Stimulated activated naive CD8-positive, alpha-beta T cell treated with anti-CD3 and anti-CD28 coated beads, Interleukin-15, Interleukin-2, amounts not matched to agents 100 ng/mL and 50 ng/mL, for 24 hours (primary cell): ENCODE results near the gene RLN3.
A peak's percentile ranks its signal among the peaks of the same experiment; 100 is the strongest.
"Not testable (repeated sequence)": the region's sequence is repeated elsewhere in the genome, so short reads cannot be mapped to it uniquely, and the experiment has no call there.

Experiments
- H3K27ac Mint-ChIP-seq: one replicate; pipeline ENCODE4 v1.8.0; 2021; ENCODE audit warnings: mild to moderate bottlenecking, mixed read lengths
- H3K27me3 Mint-ChIP-seq: one replicate; pipeline ENCODE4 v1.8.0; 2021; ENCODE audit warnings: mixed read lengths
- H3K36me3 Mint-ChIP-seq: one replicate; pipeline ENCODE4 v1.8.0; 2021; ENCODE audit warnings: low read depth, mixed read lengths
- H3K4me1 Mint-ChIP-seq: one replicate; pipeline ENCODE4 v1.8.0; 2021; ENCODE audit warnings: low read depth, mixed read lengths
- H3K4me3 Mint-ChIP-seq: one replicate; pipeline ENCODE4 v1.8.0; 2021; ENCODE audit warnings: mild to moderate bottlenecking, mixed read lengths
- H3K9me3 Mint-ChIP-seq: one replicate; pipeline ENCODE4 v1.8.0; 2021; ENCODE audit warnings: mixed read lengths

Gene RLN3

DNA sequence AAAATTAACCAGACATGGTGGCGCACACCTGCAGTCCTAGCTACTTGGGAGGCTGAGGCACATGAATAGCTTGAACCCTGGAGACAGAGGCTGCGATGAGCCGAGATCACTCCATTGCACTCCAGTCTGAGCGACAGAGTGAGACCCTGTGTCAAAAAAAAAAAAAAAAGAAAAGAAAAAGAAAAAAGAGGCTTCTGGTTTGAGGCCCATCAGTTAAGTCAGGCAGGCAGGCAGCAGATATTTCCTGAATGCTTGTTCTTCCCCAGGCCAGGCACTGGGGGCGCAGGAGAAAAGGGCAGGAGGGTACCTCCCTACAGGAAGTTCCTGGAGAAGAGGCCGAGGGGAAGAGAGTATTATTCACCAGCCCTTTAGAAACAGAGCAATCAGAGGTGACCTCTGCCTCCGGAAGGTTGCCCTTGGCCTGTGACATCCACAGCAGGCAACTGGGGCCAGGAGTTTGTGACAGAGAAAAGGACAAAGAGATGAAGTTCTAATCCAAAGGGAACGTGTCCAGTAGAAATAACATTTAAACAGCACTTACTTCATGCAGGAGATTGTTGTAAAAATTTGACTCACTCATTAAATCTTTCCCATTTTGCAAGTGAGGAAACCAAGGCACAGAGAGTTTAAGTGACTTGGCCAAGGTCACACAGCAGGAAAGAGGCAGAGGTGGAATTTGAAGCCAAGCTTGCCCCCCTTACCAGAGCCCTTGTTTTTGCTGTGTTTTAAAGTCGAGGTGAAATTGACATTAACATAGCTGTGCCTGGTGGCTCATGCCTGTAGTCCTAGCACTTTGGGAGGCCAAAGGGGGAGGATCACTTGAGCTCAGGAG lies 4.3 kb upstream of the RLN3 start:
- peak overlapping the region; percentile 34 for H3K27ac Mint-ChIP-seq
- H3K27me3 Mint-ChIP-seq = no peaks in the 10 kb centered on the region
- no peak overlapping the region for H3K4me3 Mint-ChIP-seq
- no peaks in the 10 kb centered on the region for H3K36me3 Mint-ChIP-seq
- no peaks in the 10 kb centered on the region for H3K9me3 Mint-ChIP-seq
- peaks cover 13% of the 10 kb centered on the region for H3K4me1 Mint-ChIP-seq

DNA sequence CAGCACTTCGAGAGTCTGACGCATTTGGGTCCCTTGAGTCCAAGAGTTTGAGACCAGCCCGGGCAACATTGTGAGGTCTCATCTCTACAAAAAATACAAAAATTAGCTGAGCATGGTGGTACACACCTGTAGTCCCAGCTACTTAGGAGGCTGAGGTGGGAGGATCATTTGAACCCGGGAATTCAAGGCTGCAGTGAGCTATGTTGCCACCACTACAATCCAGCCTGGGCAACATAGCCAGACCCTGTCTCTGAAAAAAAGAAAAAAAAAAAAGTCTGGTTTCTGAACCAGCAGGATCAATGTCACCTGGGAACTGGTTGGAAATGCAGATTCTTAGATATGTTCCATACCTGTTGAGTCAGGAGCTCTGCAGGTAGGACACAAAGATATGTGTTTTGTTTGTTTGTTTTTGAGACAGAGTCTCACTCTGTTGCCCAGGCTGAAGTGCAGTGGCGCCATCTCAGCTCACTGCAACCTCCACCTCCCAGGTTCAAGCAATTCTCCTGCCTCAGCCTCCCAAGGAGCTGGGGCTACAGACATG lies 1.2 kb upstream of the RLN3 start:
- not testable (repeated sequence) for H3K9me3 Mint-ChIP-seq, H3K27me3 Mint-ChIP-seq, H3K36me3 Mint-ChIP-seq, H3K27ac Mint-ChIP-seq, H3K4me3 Mint-ChIP-seq
- H3K4me1 Mint-ChIP-seq = peaks cover 16% of the 10 kb centered on the region

DNA sequence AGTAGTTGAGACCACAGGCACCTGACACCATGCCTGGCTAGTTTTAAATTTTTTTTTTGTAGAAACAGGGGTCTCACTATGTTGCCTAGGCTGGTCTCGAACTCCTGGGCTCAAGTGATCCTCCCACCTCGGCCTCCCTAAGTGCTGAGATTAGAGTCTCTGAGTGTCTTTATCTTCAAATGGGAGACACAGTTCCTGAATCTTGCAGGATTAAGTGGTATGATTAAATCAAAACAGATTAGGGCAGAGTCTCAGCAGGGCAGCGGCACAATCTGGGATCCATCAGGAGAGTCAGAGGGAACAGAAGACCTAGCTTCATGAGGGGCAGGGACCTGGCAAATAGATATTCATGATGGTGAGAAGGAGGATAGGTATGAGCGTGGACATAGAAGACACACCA lies 953 bp downstream of the RLN3 start:
- Mint-ChIP-seq H3K27me3 (no peaks in the 10 kb centered on the region), H3K4me3 (no peak overlapping the region), H3K4me1 (peaks cover 17% of the 10 kb centered on the region), H3K9me3 (no peaks in the 10 kb centered on the region), H3K36me3 (peaks cover 5% of the 10 kb centered on the region), H3K27ac (no peak overlapping the region)

DNA sequence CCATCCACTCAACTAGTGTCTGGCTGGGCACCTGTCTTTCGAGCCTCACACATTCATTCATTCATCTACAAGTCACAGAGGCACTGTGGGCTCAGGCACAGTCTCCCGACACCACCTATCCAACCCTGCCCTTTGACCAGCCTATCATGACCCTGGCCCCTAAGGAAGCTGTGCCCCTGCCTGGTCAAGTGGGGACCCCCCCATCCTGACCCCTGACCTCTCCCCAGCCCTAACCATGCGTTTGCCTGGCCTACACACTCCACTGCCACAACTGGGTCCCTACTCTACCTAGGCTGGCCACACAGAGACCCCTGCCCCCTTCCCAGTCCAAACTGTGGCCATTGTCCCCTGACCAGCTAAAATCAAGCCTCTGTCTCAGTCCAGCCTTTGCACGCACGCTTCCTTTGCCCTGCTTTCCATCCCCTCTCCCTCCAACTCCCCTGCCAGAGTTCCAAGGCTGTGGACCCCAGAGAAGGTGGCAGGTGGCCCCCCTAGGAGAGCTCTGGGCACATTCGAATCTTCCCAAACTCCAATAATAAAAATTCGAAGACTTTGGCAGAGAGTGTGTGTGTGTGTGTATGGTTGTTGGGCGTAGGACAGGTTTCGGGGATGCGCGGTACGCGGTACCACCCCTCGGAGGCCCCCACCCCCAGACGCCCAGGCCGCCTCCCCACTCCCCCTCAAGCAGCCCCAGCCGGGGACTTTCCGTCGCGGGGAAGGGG lies 3.2 kb downstream of the RLN3 start:
- H3K27me3 Mint-ChIP-seq = no peaks in the 10 kb centered on the region
- H3K4me3 Mint-ChIP-seq = peak overlapping the region; percentile 88
- peaks cover 12% of the 10 kb centered on the region for H3K36me3 Mint-ChIP-seq
- H3K4me1 Mint-ChIP-seq = peaks cover 21% of the 10 kb centered on the region
- H3K27ac Mint-ChIP-seq = peak overlapping the region; percentile 90
- no peaks in the 10 kb centered on the region for H3K9me3 Mint-ChIP-seq

DNA sequence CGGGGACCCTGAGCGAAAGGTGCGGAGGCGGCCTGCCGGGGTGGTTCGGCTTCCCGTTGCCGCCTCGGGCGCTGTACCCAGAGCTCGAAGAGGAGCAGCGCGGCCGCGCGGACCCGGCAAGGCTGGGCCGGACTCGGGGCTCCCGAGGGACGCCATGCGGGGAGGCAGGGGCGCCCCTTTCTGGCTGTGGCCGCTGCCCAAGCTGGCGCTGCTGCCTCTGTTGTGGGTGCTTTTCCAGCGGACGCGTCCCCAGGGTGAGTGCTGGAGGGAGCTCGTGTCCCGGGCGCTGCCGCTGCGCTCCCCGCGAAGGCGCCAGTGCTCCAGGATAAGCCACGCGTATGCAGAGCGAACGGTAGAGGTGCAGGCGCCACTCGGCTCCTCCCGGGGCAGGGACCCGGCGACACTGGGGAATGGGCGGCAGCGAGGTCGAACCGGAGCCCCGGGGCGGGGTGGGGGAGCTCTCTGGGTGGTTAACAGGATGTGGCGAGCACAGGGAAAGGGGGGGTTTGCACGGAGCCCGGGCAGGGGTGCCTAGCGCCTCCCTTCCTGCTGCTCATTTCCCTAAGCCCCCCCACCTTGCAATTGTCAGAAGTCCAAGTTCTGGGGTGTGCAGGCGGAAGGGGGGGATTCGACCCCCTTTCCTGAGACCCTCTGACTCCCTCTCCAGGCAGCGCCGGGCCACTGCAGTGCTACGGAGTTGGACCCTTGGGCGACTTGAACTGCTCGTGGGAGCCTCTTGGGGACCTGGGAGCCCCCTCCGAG lies 4.0 kb downstream of the RLN3 start, which contains the start of gene IL27RA:
Gene IL27RA (plus strand): TSS at position 44 of the 762 bp plus-strand sequence. CDS start 111 bp downstream, at position 155.
- Mint-ChIP-seq H3K4me1 (peaks cover 22% of the 10 kb centered on the region), H3K36me3 (peaks cover 16% of the 10 kb centered on the region)

DNA sequence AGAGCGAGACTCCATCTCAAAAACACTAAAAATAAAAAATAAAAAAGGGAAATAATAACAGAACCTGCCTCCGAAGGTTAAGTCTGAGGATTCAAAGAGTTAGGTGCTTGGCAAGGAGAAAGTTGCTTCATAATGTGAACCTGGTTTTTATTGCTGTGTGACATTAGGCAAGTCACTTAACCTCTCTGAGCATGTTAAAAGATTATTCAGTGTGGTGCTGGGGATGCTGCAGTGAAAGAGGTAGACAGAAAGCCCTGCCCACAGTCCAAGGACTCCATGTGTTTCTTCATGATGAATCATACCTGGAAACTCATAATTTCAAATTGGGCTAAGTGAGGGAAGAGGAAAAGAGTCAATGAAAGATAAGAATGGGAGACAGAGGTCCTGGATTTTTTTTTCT lies 6.0 kb downstream of the RLN3 start:
- Mint-ChIP-seq H3K27me3 (no peaks in the 10 kb centered on the region), H3K4me1 (peaks cover 22% of the 10 kb centered on the region), H3K9me3 (no peaks in the 10 kb centered on the region), H3K4me3 (peak overlapping the region; percentile 27), H3K27ac (peak overlapping the region; percentile 31), H3K36me3 (peaks cover 25% of the 10 kb centered on the region)

More for the DNA sequence above, 4.0 kb downstream of the RLN3 start, which contains the start of gene IL27RA:
- Mint-ChIP-seq H3K27me3 (no peaks in the 10 kb centered on the region), H3K9me3 (no peaks in the 10 kb centered on the region), H3K27ac (peak within 1 kb of the TSS; percentile 90), H3K4me3 (peak within 1 kb of the TSS; percentile 88)

DNA sequence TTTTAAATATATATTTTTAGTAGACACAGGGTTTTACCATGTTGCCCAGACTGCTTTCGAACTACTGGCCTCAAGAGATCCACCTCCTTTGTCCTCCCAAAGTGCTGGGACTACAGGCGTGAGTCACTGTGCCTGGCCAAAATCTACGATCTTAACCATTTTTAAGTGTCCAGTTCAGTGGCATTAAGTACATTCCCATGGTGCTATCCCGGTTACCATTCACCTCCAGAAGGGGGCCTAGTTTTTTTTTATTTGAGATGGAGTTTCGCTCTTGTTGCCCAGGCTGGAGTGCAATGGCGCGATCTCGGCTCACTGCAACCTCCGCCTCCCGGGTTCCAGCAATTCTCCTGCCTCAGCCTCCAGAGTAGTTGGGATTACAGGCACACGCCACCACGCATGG lies 7.2 kb downstream of the RLN3 start:
- Mint-ChIP-seq H3K4me1 (peaks cover 22% of the 10 kb centered on the region), H3K36me3 (peaks cover 28% of the 10 kb centered on the region)
- not testable (repeated sequence) for H3K9me3 Mint-ChIP-seq, H3K4me3 Mint-ChIP-seq, H3K27ac Mint-ChIP-seq, H3K27me3 Mint-ChIP-seq

DNA sequence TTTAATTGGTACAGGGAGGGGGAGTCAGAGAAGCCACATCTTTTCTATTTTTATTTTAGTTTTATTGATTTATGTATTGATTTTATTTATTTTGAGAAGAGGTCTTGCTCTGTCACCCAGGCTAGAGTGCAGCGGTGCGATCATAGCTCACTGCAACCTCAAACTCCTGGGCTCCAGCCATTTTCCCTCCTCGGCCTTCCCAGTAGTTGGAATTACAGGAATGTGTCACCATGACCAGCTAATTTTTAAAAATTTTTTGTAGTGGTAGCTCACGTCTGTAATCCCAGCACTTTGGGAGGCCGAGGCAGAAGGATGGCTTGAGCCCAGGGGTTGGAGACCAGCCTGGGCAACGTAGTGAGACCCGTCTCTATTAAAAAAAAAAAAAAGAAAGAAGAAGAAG lies 7.8 kb downstream of the RLN3 start:
- H3K27me3 Mint-ChIP-seq = no peaks in the 10 kb centered on the region
- H3K27ac Mint-ChIP-seq = no peak overlapping the region
- H3K36me3 Mint-ChIP-seq = peaks cover 28% of the 10 kb centered on the region
- H3K9me3 Mint-ChIP-seq = no peaks in the 10 kb centered on the region
- H3K4me1 Mint-ChIP-seq = peaks cover 22% of the 10 kb centered on the region
- H3K4me3 Mint-ChIP-seq = no peak overlapping the region

DNA sequence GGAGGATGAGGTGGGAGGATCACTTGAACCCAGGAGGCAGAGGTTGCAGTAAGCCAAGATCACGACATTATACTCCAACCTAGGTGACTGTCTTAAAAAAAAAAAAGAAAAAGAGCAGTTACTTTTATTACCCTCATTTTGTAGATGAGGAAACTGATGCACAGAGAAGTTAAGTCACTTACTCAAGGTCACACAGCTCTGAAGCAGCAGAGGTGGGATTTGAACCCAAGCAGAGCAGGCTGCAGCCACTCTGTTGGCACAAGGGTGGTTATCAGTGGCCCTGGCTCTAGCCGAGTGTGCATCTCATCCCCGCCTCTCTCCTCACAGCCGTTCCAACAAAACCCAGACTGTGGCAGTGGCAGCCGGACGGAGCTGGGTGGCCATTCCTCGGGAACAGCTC lies 11.2 kb downstream of the RLN3 start:
- Mint-ChIP-seq H3K27ac (no peak overlapping the region), H3K36me3 (peaks cover 33% of the 10 kb centered on the region), H3K4me1 (peaks cover 14% of the 10 kb centered on the region), H3K9me3 (no peaks in the 10 kb centered on the region), H3K4me3 (no peak overlapping the region), H3K27me3 (no peaks in the 10 kb centered on the region)

DNA sequence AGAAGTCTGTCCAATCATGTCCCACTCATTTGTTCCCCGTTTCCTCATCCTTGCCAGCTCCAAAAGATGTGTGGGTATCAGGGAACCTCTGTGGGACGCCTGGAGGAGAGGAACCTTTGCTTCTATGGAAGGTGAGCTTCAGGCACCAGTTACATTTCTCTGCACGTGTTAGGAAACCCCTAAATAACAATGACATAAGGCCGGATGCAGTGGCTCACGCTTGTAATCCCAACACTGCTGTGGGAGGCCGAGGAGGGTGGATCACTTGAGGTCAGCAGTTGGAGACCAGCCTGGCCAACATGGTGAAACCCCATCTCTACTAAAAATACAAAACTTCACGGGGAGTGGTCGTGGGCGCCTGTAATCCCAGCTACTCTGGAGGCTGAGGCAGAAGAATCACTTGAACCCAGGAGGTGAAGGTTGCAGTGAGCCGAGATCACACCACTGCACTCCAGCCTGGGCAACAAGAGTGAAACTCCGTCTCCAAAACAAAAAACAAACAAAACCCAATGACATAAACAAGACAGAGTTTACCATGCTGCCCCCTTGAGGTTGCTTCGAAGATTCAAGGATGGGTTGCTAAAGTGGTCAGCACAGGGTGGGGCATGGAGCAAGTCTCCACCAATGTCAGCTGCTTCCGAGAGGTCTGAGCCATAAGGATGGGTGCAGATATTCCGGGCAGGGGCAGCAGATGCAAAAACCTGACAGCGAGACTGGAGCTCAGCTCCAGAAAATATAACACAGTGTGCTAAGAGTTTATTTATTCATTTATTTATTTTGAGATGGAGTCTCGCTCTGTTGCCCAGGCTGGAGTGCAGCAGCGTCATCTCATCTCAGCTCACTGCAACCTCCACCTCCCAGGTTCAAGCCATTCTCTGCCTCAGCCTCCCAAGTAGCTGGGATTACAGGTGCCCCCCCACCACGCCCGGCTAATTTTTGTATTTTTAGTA lies 15.0 kb downstream of the RLN3 start:
- H3K27me3 Mint-ChIP-seq, H3K9me3 Mint-ChIP-seq, H3K4me3 Mint-ChIP-seq: not testable (repeated sequence)
- peaks cover 41% of the 10 kb centered on the region for H3K36me3 Mint-ChIP-seq
- H3K27ac Mint-ChIP-seq = peak overlapping the region; percentile 58
- H3K4me1 Mint-ChIP-seq = peaks cover 10% of the 10 kb centered on the region

DNA sequence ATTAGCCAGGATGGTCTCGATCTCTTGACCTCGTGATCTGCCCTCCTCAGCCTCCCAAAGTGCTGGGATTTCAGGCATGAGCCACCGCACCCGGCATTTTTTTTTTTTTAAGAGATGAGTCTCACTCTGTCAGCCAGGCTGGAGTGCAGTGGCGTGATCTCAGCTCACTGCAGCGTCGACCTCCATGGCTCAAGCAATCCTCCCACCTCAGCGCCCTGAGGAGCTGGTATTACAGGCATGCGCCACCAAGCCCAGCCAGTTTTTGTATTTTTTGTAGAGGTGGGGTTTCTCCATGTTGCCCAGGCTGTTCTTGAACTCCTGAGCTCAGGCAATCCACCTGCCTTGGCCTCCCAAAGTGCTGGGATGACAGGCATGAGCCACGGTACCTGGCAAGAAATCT lies 19.9 kb downstream of the RLN3 start:
- not testable (repeated sequence) for H3K27me3 Mint-ChIP-seq, H3K4me1 Mint-ChIP-seq, H3K4me3 Mint-ChIP-seq, H3K27ac Mint-ChIP-seq, H3K9me3 Mint-ChIP-seq
- peaks cover 65% of the 10 kb centered on the region for H3K36me3 Mint-ChIP-seq

DNA sequence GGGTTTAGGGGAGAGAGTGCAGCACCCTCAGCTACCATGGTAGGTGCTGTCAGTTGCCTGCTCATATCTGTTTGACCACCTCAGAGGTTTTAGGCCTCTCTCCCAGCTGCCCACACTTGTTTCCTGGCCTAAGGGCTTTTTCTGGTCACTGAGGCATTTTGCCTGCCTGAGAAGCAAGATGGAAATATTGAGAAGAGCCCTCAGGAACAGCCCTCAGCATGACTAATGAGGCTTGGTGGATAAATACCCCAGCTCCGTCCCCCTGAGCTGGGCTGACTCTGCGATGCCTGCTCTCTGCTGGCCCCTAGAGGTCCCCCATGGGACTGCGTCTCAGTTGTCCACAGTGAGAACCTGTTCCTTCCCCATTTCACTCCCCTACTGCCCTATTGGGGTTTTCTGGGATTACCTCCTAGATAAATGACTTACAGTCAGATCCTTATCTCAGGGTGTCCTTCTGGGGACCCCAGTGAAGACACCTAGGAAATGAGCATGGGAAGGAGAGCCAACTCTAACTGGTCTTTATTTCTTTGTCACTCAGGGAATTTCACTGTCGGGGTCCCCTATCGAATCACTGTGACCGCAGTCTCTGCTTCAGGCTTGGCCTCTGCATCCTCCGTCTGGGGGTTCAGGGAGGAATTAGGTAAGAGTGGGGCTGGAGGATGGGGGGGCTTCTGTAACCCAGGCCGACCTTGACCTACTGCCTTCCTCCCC lies 20.6 kb downstream of the RLN3 start:
- Mint-ChIP-seq H3K4me3 (no peak overlapping the region), H3K4me1 (peaks cover 7% of the 10 kb centered on the region), H3K9me3 (no peaks in the 10 kb centered on the region), H3K27ac (peak overlapping the region; percentile 40), H3K36me3 (peaks cover 66% of the 10 kb centered on the region), H3K27me3 (no peaks in the 10 kb centered on the region)

DNA sequence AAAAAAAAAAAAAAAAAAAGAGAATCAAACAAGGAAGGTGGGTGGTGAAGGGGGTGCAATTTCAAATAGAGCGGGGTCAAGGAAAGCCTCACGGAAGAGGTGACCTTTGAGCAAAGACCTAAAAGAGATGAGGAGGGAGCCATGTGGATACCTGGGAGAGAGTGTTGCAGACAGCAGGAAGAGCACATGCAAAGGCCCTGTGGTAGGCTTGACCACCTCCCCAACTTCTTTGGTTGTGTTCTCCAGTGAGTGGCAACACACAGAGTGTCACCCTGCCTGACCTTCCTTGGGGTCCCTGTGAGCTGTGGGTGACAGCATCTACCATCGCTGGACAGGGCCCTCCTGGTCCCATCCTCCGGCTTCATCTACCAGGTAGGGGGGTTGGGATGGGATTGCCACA lies 22.6 kb downstream of the RLN3 start:
- H3K27me3 Mint-ChIP-seq = peaks cover 3% of the 10 kb centered on the region
- H3K36me3 Mint-ChIP-seq = peaks cover 60% of the 10 kb centered on the region
- no peak overlapping the region for H3K4me3 Mint-ChIP-seq
- peaks cover 7% of the 10 kb centered on the region for H3K4me1 Mint-ChIP-seq
- no peak overlapping the region for H3K27ac Mint-ChIP-seq
- H3K9me3 Mint-ChIP-seq = no peaks in the 10 kb centered on the region
